Activated naive CD8-positive, alpha-beta T cell treated with anti-CD3 and anti-CD28 coated beads, Interleukin-2, amount 50 U/mL, for 16 hours (primary cell): ENCODE results near the gene USP36.
A peak's percentile ranks its signal among the peaks of the same experiment; 100 is the strongest.
"Not testable (repeated sequence)": the region's sequence is repeated elsewhere in the genome, so short reads cannot be mapped to it uniquely, and the experiment has no call there.

Source experiments
- DNase-seq: peaks from one replicate; pipeline ENCODE4 v3.0.0-alpha.2; 2020; ENCODE audit warnings: low read depth, low spot score

USP36 gene

DNA sequence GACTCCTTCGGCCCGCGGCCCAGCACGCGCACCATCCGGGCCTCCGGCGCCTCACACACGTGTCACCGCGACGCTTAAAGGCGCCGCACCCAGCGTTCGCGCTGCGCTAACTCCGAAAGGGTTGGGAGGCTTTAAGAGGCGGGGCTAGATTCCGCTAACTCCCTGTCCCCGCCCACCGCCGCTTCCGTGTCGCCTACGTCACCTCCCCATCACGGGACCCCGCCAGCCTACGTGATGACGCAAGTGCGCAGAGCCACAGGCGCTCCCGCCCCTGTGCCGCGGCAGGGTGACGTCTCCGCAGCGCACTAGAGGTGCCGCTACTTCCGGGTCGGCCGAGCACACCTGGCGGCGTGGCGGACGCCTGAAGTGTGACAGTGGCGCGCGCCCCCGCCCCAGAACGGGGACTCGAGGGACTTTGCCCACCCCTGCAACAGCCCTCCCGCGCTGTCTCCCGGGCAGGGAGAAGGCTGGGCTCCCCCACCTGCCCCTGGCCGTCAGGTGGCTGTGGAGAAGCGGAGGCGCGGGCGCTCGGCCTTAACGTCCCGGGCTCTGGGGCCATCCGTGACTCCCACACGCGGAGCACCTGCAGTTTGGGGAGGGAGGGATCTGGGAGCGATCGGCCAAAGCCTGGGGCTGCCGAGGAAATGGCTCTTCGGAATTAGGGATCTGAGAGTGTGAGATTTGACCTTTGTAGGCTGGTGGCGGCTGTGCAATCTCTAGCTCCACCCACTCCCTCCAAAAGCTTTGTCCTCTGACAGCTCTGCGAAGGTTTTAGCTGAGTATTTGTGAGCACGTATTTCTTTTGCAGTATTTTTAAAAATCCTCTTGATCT is at the start of gene USP36:
TSS of gene USP36 (minus strand) at position 35 of the 832 bp plus-strand sequence. CDS start 4,451 bp downstream, outside the sequence.
- peak; percentile 99 for DNase-seq

DNA sequence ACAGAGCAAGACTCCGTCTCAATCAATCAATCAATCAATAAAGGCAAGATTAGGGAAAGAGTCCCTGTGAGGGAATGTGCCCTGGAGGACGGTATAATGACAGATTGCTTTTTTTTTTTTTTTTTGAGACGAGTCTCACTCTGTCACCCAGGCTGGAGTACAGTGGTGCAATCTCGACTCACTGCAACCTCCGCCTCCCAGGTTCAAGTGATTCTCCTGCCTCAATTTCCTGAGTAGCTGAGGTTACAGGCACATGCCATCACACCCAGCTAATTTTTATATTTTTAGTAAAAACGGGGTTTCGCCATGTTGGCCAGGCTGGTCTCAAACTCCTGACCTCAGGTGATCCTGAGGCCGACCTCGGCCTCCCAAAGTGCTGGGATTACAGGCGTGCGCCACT is 49.5 kb upstream of the USP36 start:
- not testable (repeated sequence) for DNase-seq

DNA sequence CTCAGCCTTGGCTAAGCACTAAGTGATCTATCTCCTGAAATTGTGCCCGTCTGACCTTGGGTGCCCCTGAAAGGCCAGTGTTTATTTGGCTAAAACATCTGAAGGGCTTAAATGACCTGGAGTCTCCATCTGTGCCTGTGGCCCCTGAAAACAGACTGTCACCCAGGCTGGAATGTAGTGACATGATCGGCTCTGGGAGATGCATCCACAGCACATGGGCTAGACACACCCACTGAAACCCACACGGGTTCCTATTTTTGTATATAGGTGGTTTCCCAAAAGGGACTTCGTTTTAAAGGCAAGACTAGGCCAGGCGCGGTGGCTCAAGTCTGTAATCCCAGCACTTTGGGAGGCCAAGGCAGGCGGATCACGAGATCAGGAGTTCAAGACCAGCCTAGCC is 48.9 kb upstream of the USP36 start:
- no peak for DNase-seq

DNA sequence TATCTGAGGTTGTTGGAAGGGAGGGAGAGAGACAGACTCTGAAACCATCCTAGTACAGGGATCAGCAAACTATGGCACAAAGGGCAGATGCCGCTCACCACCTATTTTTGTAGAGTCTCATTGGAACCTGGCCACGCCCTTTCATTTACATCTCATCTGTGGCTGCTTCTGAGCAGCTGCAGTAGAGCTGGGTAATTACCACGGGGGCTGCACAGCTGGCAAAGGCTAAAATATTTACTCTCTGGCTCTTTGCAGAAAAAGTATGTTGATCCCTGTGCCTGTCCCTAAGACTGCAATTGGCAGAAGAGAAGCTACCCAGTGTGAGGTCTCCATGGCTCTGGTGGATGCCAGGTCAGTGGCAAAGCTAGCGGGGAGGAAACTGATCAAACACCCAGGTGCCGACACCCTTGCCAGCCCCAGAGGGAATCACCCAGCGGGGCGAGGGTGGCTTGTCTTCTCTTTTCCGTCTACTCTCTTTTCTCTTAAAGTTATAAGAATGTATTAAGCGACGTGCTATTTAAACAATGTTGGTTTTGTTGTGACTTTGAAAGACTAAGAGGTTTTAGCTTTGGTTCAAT is 48.4 kb upstream of the USP36 start:
- DNase-seq, result no peak

- DNase-seq, result no peak
These were observed 46.3 kb upstream of the USP36 start for GRCh38 chr17:78886954-78887353.

DNA sequence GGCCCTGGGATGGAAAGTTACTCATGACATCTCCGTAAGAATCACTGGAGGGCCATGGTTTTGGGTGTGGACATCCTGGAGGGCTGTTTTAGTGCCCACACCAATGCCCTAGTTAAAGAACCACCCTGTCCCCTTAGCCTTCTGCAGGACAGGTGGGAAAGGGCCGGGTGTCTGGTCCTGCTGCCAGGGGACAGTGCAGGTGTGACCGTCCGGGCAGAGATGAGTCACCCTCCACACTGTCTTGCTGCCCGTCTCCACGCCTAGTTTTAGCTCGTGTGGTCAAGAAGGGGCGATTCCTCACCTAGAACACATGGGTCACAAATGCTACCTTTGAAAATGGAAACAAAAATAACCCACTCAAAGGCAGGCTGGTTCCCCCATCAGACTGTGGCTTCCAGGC is 45.3 kb upstream of the USP36 start:
- no peak for DNase-seq

DNA sequence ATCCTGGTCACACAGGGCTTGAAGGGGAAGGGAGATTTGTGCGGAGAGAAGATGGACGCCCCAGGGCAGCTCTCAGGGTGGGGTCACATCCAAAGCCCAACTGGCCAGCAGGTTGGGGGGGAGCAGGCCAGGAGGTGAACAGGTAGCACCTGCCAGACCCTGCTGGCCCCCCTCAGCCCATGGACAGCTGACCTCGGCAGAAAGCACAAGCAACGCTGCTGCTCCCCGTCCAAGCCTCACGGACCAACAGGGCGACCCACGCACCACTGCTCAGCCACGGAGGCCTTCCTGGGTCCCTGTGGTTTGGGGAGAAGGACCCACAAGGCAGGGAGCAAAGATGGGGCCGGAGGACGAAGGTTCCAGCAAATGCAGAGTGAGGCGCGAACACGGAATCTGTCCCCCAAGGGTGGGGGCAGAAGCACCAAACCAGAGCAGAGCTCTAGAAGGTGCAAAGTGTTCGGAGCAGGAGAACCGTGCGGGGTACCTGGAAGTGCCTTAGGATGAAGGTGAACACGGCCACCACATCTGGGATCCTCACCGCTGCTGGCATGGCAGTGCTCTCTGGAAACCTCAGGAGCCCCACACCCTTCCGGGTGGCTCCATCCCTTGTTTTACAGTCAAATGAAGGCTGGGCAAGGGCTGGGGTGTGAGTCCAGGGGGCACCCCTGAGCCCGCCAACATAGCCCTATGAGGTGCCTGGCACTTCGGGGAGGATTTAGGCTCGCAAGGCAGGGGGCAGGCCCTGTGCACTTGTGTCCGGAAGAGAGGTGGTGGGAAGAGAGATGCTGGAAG is 44.5 kb upstream of the USP36 start:
- no peak for DNase-seq

DNA sequence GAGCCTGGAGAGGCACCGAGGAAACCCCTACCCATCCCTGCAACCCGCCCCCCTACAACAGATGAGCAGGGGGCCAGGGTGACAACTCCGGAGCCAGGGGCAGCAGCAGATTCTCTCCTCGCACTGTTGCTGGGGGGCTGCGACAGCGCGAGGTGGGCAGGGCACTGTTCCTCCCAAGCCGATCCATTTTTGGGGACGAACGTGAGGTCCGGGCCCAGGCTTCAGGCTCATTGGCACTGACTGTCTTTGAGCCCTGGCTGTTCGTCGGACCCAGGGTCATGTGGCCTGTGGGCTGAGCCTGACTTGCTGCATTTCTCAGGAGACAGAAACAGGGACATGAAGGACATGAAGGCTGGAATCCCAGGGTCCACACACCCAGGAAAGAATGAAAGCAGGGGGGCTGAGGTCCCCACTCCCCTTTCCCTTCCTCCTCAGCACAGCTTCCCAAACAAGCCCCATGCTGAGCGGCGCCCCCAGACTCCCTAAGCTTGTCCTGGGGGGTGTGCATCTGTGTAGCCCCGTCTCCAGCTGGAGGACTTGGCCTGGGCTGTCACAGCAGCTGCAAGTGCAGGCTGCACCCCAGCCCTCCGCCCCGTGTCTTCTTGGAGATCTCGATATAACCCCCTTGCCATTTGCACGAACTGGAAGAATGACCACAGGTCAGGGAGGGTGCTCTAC is 43.7 kb upstream of the USP36 start:
- no peak for DNase-seq

DNA sequence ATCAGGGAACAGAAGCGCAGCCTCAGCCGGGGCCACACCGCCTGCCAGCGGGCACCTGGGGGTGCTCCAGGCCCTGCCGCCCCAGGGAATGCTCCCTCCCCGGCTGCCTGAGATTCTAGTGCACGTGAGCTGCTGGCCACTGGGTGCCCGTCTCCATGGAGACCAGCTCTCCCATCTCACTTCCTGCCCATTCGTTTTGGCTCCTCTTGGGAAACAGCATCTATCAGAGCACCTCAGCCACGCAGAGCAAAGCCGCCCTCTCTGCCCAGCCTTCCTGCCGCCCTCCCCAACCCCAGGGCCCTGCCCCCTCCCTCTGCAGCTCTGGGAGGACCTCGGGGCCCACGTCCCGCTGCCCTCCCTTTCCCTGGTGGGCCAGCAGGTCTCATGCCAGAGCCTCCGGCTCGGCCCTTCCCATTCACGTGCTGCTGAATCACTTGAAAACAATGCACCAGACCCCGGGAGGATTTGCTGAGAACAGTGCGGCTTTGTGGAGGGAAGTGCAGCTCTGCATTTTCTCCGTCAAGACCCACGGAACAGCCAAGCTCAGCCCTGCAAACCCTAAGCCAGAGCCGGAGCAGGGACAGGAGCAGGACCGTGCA is 43.0 kb upstream of the USP36 start:
- DNase-seq, result no peak

DNA sequence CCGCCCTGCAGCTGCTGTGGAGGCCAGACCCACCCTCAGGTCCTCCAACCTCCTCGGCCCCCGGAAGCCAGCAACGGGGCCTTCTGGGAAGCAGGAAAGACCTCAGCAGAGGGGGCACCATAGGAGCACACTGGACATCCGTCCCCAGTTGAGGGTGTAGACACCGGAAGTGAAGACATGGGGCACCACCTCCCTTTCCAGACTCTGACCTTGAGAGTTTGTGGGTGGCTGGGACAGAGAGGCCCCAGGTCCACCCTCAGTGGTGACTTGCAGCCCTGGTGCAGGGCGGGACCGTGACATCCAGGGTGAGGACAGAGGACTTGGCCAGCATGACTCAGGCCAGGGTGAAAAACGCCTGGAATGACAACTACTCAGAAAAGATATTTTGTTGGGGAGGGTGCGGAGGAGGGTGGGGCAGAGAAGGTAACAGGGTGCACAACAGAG is 42.5 kb upstream of the USP36 start:
- DNase-seq, result no peak

- no peak for DNase-seq
These were observed 42.0 kb upstream of the USP36 start for GRCh38 chr17:78882540-78883088.

DNA sequence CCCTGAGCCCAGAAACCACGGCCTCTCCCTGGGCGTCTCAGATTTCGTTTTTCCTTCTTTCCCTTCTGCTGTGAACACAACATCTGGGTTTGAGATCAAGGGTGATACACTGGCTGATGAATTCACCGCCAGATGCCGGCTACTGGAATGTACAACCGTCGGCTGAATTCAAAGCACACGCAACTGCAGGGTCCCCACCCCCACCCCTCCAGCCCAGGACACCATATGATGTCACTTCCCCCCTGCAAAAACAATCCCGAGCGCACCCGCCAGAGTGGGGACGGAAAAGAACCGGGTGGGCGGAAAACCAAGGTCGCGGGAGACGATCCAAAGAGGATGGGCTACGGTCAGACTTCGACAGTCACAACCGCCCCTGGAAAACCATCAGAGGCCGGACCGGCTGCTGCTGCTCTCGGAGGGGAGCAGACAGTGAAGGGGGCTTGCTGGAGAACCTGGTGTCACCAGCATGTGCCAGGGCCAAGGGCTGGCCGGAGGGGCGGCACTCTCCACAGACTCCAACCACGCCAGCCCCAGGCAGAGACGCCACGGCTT is 39.1 kb upstream of the USP36 start:
- no peak for DNase-seq

DNA sequence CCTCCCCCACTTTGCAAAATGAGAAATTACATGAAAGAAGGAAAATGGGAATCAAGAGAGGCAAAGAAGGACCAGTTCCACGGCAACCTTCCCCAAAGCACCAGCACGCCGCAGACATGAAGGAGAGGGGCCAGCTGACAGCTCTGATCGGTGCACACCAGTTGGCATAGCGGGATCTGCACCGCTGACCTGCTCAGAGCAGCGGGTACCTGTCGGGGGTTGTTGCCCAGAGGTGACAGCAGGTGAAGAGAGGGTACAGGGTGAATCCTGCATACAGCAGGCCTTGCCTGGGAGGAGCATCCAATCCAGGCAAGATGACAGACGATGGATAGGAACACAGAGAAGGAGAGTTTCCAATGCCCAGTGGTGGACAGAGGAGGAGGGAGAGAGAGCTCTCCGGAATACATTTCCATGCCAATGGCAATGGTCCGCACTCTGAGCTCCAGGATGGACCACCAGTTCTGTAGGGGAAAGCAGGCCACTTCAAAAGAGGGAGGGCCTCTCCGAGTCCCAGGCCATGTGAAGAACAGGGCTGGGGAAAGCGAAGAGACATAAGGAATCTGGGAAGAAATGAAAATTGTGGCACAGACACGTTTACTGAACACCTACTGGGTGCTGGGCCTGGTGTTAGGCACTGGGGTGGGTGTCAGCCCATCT is 38.4 kb upstream of the USP36 start:
- DNase-seq, result no peak

DNA sequence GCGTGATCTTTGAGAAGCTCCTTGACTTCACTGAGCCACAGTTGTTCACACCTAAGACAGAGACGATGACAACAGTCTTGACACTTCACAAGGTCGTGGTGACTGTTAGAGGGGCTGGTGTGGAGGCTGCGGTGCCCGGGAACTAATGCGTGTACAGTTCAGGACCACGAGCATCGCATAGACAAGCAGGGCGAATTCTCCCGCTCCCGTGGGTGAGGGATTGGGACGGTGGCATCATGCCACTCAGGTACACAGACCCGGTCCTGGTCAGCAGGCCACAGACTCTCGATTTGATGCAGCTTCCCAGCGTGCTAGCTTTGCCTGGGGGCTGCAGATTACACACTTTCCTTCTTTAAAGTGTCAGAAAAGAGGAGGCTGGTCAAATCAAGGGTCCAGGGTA is 37.6 kb upstream of the USP36 start:
- DNase-seq, result no peak

DNA sequence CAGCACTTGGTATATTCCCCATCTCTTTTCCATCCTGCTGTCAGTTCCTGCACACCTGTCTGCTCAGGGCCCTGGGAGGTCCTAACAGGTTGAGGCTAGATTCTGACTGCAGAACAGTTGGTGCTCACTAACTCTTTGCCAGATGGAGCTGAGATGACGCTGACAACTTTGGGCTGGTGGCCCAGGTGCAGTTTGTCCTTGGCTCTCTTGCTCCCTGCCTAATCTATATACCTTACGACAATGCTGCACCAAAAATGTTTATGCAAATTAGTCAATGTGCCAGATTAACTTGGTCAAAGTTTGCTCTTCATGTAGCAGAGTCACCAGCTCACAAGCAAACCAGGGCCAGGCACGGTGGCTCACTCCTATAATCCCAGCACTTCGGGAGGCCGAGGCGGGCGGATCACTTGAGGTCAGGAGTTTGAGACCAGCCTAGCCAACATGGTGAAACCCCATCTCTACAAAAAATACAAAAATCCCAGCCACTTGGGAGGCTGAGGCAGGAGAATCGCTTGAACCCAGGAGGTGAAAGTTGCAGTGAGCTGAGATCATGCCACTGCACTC is 36.4 kb upstream of the USP36 start:
- not testable (repeated sequence) for DNase-seq

DNA sequence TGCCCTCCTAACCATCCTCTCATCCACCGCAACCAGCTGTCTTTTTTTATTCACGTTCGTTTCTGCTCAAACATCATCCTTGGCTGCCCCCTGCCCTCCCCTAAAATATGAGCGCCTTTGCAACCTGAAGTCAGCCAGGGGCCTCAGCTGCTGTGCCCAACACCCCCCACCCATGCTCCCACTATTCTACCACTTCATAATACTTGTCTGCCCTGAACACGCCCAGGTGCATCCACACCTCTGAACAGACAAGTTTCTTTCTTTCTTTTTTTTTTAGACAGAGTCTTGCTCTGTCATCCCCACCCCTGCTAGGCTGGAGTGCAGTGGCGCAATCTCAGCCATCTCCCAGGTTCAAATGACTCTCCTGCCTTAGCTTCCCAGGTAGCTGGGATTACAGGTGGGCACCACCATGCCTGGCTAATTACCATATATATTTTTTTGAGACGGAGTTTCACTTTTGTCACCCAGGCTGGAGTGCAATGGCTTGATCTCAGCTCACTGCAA is 35.5 kb upstream of the USP36 start:
- DNase-seq, result no peak

GRCh38 chr17:78875363-78876093 is 34.9 kb upstream of the USP36 start:
- DNase-seq, result no peak

DNA sequence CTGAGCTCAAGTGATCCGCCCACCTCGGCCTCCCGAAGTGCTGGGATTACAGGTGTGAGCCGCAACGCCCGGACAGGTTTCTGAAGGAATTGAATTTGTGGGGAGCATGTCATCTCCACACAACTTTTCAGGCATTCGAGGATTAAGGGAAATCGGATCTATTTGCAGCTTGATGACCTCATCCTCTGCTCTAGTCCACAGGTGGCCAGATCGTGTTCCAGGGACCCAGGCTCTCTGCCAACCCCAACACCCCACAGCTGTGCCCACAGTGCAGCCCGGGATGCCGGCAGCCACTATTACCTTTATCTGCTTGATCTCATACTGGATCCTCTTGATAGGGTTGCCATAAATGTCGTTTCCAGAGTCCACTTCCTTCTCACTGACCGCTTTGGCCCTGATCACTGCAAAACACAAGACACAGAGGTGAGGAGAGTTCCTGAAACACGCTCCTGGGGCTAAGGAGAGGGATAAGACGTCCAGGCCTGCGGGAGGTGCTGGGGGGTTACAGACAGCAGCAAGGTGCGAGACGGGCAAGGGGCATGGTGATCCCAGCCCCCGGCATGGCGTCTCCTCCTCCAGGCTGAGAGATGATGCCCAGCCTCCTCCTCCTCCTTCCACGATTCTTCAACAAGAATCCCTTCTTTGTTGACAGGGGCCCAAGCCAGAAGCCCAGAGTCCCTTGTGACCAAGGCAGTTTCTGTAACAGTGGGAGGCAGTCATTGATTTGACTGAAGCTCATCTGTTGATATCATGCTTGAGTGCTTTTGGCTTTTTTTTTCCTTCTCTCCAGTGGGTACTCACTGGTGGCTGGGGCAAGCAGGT is 33.1 kb upstream of the USP36 start:
- DNase-seq, result no peak
